NB4 (cell line): Measurements from ENCODE around the gene TMEM19.

Experiments
- DNase-seq: peaks from one replicate; pipeline ENCODE4 v3.0.0; 2010; ENCODE audit warnings: low read depth
- H3K4me3 ChIP-seq: one replicate; pipeline ENCODE4 v1.5.1; 2011; ENCODE audit warnings: mild to moderate bottlenecking, low read depth, low read length, moderate library complexity
- MAX ChIP-seq: IDR thresholded peaks from 2 replicates; pipeline ENCODE4 v1.6.1; 2011; ENCODE audit warnings: low read depth, low read length
- MYC ChIP-seq: IDR thresholded peaks from 2 replicates; pipeline ENCODE4 v1.6.1; 2011; ENCODE audit warnings: low read depth, low read length
- POLR2A ChIP-seq: IDR thresholded peaks from 2 replicates; pipeline ENCODE4 v1.6.1; 2011; ENCODE audit warnings: mild to moderate bottlenecking; ENCODE audit not compliant: insufficient read length; ENCODE audit errors: extremely low read depth
- TF ChIP-seq, protein P1 (sequence below): IDR thresholded peaks from one replicate; pipeline ENCODE4 v1.5.1; 2012; ENCODE audit warnings: low read depth, low read length

Gene TMEM19

DNA sequence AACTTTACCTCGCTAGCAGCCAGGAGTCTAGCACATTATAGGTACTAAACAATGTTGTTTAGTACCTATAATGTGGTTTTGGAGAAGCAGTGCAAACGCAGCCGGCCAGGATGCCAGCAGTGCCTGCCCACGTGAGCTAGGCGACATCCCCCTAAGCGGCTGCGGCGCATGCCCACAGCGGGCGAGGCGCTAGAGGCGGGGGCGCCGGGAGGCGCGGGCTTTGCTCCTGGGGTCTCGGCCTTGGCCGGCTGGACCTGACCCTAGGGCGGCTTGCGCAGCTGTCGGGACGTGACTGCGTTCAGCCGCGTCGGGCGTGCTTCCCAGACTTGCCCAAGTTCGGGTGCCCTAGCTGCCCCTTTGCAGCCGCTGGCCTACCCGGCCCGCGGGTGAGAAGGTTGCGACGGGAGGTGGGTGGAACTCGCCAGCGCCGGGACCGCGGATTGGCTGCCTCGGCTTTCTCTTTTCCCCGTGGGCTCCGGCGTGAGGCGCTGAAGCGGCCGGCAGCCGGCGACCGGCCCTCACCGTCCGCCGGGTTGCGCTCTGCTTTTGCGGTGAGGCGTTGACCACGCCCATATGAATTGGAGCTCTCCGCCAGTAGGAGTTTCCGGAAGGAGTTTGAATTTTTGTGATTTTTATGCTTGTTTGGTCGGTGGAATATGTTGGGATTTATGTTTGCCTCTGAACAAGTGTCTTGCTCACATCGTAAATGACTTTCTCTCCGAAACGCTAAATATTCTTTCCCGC lies at the start of gene TMEM19:
Gene TMEM19 (plus strand): TSS at position 169 of the 744 bp plus-strand sequence. CDS start 599 bp downstream, outside the sequence.
- DNase-seq = peak; percentile 94
- peak within 1 kb of the TSS; percentile 97 for H3K4me3 ChIP-seq
- TF ChIP-seq POLR2A = no peak
- TF ChIP-seq, protein P1, sequence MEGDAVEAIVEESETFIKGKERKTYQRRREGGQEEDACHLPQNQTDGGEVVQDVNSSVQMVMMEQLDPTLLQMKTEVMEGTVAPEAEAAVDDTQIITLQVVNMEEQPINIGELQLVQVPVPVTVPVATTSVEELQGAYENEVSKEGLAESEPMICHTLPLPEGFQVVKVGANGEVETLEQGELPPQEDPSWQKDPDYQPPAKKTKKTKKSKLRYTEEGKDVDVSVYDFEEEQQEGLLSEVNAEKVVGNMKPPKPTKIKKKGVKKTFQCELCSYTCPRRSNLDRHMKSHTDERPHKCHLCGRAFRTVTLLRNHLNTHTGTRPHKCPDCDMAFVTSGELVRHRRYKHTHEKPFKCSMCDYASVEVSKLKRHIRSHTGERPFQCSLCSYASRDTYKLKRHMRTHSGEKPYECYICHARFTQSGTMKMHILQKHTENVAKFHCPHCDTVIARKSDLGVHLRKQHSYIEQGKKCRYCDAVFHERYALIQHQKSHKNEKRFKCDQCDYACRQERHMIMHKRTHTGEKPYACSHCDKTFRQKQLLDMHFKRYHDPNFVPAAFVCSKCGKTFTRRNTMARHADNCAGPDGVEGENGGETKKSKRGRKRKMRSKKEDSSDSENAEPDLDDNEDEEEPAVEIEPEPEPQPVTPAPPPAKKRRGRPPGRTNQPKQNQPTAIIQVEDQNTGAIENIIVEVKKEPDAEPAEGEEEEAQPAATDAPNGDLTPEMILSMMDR = peak; percentile 1
- peak; percentile 91 for TF ChIP-seq MAX
- peak; percentile 85 for TF ChIP-seq MYC

GRCh38 chr12:71636704-71637115 lies 49.2 kb upstream of the TMEM19 start:
- peak; percentile 73 for DNase-seq
- TF ChIP-seq, protein P1 = peak; percentile 77
- no peak for TF ChIP-seq MAX
- no peak overlapping the region for H3K4me3 ChIP-seq

- DNase-seq = no peak
- TF ChIP-seq, protein P1 = no peak
- no peak for TF ChIP-seq POLR2A
- no peak for TF ChIP-seq MYC
- no peak for TF ChIP-seq MAX
- no peak overlapping the region for H3K4me3 ChIP-seq
These were observed 47.4 kb upstream of the TMEM19 start for GRCh38 chr12:71638499-71638898.

DNA sequence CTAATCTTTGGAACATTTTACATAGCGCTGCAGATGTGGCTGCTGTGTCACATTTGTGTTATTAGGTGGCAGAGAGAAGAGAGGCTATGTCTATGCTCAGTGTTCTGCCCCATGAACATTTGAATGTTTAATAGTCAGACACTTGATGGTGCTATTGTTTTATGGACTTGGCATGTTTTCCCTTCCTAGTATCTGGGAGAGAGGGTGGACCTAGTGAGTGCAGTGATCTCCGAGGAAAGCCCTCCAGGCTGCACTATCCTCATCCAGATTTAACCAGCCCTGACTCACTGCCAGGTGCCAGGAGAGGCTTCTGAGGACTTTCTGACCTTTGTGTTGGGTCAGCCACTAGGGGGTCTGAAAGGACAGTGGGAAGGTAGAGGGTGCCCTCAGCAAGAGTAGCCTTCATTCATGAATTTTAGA lies 46.5 kb upstream of the TMEM19 start:
- peak; percentile 30 for DNase-seq
- H3K4me3 ChIP-seq = no peak overlapping the region
- TF ChIP-seq, protein P1 = peak; percentile 27
- TF ChIP-seq MYC (no peak), MAX (no peak), POLR2A (no peak)

DNA sequence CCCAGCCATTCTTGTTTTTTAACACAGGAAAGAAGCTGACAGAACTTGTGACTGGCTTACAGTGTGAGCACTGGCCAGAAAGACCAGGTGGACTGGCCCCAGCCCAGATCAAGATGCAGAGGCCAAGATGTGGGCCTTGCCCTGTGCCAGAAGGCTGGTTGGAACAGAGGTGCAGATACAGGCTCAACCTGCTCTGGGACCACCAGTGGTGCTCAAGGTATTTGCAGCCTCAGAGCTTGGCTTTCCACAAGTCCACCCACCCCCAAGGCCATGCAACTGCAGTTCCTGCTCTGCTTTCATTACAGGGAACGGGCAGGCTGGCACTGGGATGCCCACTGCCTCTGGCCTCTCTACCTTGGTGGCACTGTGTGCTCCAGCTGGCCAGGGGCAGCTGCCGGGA lies 45.6 kb upstream of the TMEM19 start:
- no peak overlapping the region for H3K4me3 ChIP-seq
- no peak for DNase-seq
- TF ChIP-seq POLR2A (no peak), MAX (no peak)

GRCh38 chr12:71641390-71641789 lies 44.5 kb upstream of the TMEM19 start:
- DNase-seq = no peak
- TF ChIP-seq MYC (no peak), MAX (no peak), POLR2A (no peak)
- TF ChIP-seq, protein P1 = no peak
- H3K4me3 ChIP-seq = no peak overlapping the region
